Astrocyte of the cerebellum (primary cell): ENCODE results near the gene ELAVL3.

Experiments used
- DNase-seq: peaks from one replicate; pipeline ENCODE4 v3.0.0-alpha.2; 2011; ENCODE audit warnings: low read depth
- H3K4me3 ChIP-seq: 2 replicates; pipeline ENCODE4 v1.5.1; 2011; ENCODE audit warnings: mild to moderate bottlenecking, low read depth, low read length, moderate library complexity
- in situ Hi-C: cut with HindIII; loops from 2 replicates; pipeline ENCODE4 v1.10.0; 2017; ENCODE audit warnings: low sequenced_read_pairs
- TF ChIP-seq, protein P1 (sequence below): IDR thresholded peaks from 2 replicates; pipeline ENCODE4 v1.5.1; 2012; ENCODE audit warnings: low read length, low read depth, moderate library complexity, mild to moderate bottlenecking; ENCODE audit errors: missing control alignments

Gene ELAVL3

DNA sequence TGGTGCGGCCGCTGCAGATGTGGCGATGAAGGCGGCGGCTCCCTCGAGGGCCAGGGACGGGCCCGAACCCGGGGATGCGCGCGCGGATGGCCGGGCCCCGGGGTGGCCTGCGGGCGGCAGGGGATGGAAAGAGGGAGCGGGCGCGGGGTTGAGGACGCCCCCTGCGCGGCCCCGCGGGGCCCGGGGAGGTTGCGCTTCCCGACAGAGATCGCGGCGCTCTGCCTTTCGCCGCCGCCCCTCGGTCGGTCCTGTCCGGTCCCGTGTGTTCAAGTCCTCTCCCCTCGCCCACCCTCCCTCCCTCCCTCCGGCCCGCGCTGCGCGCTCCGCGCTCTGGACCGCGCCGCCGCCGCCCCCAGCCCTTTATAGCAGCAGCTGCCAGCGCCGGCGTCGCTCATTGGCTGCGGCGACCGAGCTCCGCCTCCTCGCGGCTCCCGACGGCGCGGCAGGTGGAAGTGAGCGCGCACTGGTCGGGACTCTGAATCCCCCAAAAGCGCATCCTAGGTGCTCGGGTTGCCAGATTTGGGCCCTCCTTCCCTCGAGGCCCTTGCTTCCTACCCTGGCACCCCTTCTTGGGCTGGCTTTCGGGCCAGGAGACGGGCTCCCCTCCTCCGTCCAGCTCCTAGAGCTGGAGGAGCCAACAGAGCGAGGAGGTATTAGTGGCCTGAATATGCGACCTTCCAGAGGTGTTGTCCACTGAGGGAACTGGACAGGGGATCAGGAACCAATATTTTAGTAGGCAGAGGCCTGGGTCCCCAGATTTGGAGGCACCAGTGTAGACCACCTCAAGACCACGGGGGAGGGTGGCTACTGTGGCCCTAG is at the start of gene ELAVL3:
Gene ELAVL3, minus strand, starts transcription at position 332 of the 819 bp plus-strand sequence. CDS start 438 bp downstream, outside the sequence.
- H3K4me3 ChIP-seq = no peak within 1 kb of the TSS
- TF ChIP-seq, protein P1, sequence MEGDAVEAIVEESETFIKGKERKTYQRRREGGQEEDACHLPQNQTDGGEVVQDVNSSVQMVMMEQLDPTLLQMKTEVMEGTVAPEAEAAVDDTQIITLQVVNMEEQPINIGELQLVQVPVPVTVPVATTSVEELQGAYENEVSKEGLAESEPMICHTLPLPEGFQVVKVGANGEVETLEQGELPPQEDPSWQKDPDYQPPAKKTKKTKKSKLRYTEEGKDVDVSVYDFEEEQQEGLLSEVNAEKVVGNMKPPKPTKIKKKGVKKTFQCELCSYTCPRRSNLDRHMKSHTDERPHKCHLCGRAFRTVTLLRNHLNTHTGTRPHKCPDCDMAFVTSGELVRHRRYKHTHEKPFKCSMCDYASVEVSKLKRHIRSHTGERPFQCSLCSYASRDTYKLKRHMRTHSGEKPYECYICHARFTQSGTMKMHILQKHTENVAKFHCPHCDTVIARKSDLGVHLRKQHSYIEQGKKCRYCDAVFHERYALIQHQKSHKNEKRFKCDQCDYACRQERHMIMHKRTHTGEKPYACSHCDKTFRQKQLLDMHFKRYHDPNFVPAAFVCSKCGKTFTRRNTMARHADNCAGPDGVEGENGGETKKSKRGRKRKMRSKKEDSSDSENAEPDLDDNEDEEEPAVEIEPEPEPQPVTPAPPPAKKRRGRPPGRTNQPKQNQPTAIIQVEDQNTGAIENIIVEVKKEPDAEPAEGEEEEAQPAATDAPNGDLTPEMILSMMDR = no peak
- DNase-seq = no peak
- in situ Hi-C loops = no loop called here

DNA sequence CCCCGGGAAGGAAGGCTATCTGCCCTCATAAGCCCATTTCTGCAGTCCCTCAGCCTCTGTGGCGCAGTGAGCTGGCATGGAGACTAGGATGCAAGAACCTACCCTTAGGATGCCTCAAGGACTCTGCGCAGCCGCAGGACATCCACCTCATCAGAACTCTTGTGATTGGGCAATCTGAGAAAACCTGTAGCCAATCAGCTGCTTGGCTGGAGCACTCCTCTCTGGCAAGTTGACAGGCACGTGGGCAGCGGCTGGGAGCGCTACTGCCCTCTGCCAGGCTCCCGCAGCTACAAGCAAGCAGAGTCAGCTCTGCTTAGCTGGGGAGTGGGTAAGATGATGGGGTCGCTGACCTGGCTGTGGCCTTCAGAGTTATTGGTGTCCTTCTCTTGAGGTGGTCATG is 49.6 kb upstream of the ELAVL3 start:
- TF ChIP-seq, protein P1 = peak; percentile 11
- peak; percentile 16 for DNase-seq
- no peak overlapping the region for H3K4me3 ChIP-seq
- in situ Hi-C loops = no loop called here

DNA sequence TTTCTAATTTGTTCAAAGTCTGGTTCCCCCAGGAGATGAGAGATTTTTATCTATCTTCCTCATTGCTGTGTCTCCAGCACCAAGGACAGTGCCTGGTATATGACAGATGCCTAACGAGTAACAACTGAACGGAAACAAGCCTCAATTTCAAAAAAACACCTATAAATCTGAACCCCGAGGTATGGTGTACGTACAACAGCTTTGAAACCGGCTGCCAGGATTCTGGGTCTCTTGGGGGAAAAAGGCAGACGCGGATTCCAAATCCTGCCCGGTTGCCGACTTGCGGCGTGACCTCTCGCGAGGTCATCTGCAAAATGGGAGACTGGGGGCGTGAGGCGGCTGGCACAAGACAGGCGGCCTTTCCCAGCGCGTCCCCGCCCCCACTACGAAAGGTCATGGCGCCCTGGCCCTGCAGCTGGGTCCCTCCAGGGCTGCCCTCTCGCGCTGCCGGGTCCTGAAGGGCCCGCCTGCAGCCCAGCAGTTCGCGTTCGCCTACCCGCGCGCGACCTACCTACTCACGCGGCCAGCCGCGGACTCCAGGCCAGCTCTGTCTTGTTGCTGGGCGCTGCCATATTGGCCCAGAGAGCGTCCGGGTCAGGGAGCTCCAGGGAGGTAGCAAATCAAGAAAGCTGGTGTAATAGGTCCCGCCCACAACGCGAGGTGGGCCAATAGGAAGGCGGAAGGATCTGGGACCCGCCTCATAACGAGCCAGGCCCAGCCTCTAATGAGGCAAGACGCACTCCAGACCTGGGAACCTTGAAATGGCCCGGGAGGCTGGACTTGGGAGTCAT is 47.9 kb upstream of the ELAVL3 start, which contains the start of gene ECSIT:
Gene ECSIT, minus strand, starts transcription at position 584 of the 791 bp plus-strand sequence. CDS start 9,964 bp downstream, outside the sequence.
- peak; percentile 96 for DNase-seq
- H3K4me3 ChIP-seq = peak within 1 kb of the TSS; percentile 82
- TF ChIP-seq, protein P1 = no peak
- in situ Hi-C loops = no loop called here

DNA sequence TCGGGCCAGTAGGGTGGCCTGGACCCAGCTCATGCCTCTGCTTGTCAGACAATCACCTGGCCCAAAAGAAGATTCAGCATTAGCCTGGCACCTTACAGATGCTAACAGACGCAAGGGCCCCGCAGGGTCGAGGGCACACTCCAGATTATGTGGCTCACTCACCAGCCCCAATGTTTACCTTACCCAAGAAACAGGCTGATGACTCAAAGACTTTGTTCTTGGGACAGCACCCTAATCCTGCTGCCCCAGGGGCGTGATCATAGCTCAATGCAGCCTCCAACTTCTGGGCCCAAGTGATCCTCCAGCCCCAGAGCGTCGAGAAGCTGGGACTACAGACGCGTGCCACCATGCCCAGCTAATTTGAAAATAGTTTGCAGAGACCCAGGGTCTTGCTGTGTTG is 38.3 kb upstream of the ELAVL3 start:
- in situ Hi-C loops = no loop called here
- H3K4me3 ChIP-seq = no peak overlapping the region
- DNase-seq = no peak
- TF ChIP-seq, protein P1 = no peak

DNA sequence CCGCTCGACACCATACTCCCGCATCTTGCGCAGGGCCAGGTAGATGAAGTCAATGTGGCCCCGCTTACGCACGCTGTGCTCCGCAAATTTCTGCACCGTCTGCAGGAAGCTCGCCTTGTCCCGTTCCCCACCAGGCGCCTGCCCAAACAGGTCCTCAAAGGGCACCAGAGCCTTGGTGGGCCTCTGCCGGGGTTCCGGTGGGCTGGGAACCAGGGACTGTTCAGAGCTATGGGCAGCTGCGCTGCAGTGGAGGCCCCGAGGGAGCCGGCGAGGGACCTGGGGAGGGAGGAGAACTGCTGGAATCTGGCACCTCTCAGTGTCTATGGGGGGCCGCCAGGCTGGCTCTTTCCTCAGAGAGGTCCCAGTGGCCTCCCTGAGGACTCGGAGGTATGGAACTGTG is 33.1 kb upstream of the ELAVL3 start:
- DNase-seq = no peak
- in situ Hi-C loops = no loop called here
- TF ChIP-seq, protein P1 = no peak
- no peak overlapping the region for H3K4me3 ChIP-seq

DNA sequence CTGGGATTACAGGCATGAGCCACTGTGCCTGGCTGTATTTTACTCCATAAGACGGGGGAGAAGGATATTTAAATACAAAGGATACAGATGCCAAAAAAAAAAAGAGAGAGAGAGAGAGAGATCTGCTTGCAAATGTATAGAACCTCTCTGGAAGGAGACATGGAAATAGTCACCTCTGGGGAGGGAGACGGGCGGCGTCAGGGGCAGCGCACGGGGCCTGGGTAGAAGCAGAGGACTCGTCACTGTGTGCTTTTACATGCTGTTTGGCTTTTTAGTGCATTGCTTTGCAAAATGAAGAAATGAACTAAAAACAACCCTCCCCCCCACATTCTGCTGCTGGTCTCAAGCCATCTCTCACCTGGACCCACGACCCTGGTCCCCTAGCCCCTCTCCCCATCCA is 29.6 kb upstream of the ELAVL3 start:
- H3K4me3 ChIP-seq = no peak overlapping the region
- in situ Hi-C loops = no loop called here
- TF ChIP-seq, protein P1 = no peak
- no peak for DNase-seq
